HepG2 (cell line): ENCODE data around the gene ALG3. TPM values are rescaled to one million over a fixed set of nuclear protein-coding genes. Genes with fewer than 3 reads are reported as not detected.

ENCODE experiments used
- BCL6 ChIP-seq: IDR thresholded peaks from 2 replicates; pipeline ENCODE4 v1.6.1; 2016; ENCODE audit warnings: missing genetic modification reagents, missing compliant biosample characterization
- CC2D1A ChIP-seq: sonication (generic); formaldehyde crosslinking; IDR thresholded peaks from 2 replicates; pipeline ENCODE4 v1.8.1; 2023; ENCODE audit warnings: mild to moderate bottlenecking, missing genetic modification reagents
- FOSL2 ChIP-seq: sonication (generic); formaldehyde crosslinking; IDR thresholded peaks from 2 replicates; pipeline ENCODE4 v1.4.0; 2020; ENCODE audit warnings: missing genetic modification reagents
- GPBP1L1 ChIP-seq: sonication (generic); formaldehyde crosslinking; IDR thresholded peaks from 2 replicates; pipeline ENCODE4 v1.5.0; 2020; ENCODE audit warnings: mild to moderate bottlenecking, missing genetic modification reagents
- HNRNPK ChIP-seq: fragments of 200-400 bp; formaldehyde crosslinking; IDR thresholded peaks from 2 replicates; pipeline ENCODE4 v1.6.1; 2018; ENCODE audit warnings: low read length, low read depth, moderate library complexity, mild to moderate bottlenecking; ENCODE audit not compliant: poor library complexity, severe bottlenecking
- HOXA3 ChIP-seq: sonication (generic); formaldehyde crosslinking; IDR thresholded peaks from 2 replicates; pipeline ENCODE4 v1.5.0; 2020; ENCODE audit warnings: missing genetic modification reagents
- KDM2A ChIP-seq: sonication (generic); formaldehyde crosslinking; IDR thresholded peaks from 2 replicates; pipeline ENCODE4 v1.4.0; 2020; ENCODE audit warnings: low read depth, missing genetic modification reagents, borderline replicate concordance
- KLF15 ChIP-seq: sonication (generic); formaldehyde crosslinking; IDR thresholded peaks from 2 replicates; pipeline ENCODE4 v1.8.1; 2023; ENCODE audit warnings: borderline replicate concordance, mild to moderate bottlenecking, inconsistent platforms, missing genetic modification reagents, mixed read lengths
- MTA3 ChIP-seq: sonication (generic); formaldehyde crosslinking; IDR thresholded peaks from 2 replicates; pipeline ENCODE4 v1.4.0; 2020; ENCODE audit warnings: missing genetic modification reagents
- MZF1 ChIP-seq: sonication (generic); formaldehyde crosslinking; IDR thresholded peaks from 2 replicates; pipeline ENCODE4 v1.8.1; 2023; ENCODE audit warnings: mild to moderate bottlenecking, missing genetic modification reagents, borderline replicate concordance
- NFATC3 ChIP-seq: sonication (generic); formaldehyde crosslinking; IDR thresholded peaks from 2 replicates; pipeline ENCODE4 v1.5.1; 2020; ENCODE audit warnings: mild to moderate bottlenecking, missing genetic modification reagents
- PHF5A ChIP-seq: IDR thresholded peaks from one replicate; pipeline ENCODE4 v1.6.1; 2018; ENCODE audit warnings: low read depth, missing genetic modification reagents; ENCODE audit not compliant: unreplicated experiment
- RELA ChIP-seq: sonication (generic); formaldehyde crosslinking; IDR thresholded peaks from 2 replicates; pipeline ENCODE4 v1.4.0; 2020; ENCODE audit warnings: missing genetic modification reagents
- RFX3 ChIP-seq: IDR thresholded peaks from 2 replicates; pipeline ENCODE4 v1.6.1; 2016; ENCODE audit warnings: missing biosample characterization, missing genetic modification reagents
- SALL2 ChIP-seq: sonication (generic); formaldehyde crosslinking; IDR thresholded peaks from 2 replicates; pipeline ENCODE4 v1.8.1; 2023; ENCODE audit warnings: mild to moderate bottlenecking, missing genetic modification reagents, inconsistent platforms
- SMAD9 ChIP-seq: sonication (generic); formaldehyde crosslinking; IDR thresholded peaks from 2 replicates; pipeline ENCODE4 v1.5.1; 2020; ENCODE audit warnings: mild to moderate bottlenecking, missing genetic modification reagents
- THAP11 ChIP-seq: IDR thresholded peaks from 2 replicates; pipeline ENCODE4 v1.6.1; 2016; ENCODE audit warnings: missing biosample characterization, missing genetic modification reagents
- THAP7 ChIP-seq: sonication (generic); formaldehyde crosslinking; IDR thresholded peaks from 2 replicates; pipeline ENCODE4 v1.8.1; 2023; ENCODE audit warnings: mild to moderate bottlenecking, missing genetic modification reagents
- ZNF20 ChIP-seq: sonication (generic); formaldehyde crosslinking; IDR thresholded peaks from 2 replicates; pipeline ENCODE4 v1.4.0; 2020; ENCODE audit warnings: mild to moderate bottlenecking, moderate library complexity, missing genetic modification reagents
- ZNF225 ChIP-seq: sonication (generic); formaldehyde crosslinking; IDR thresholded peaks from 2 replicates; pipeline ENCODE4 v1.4.0; 2020; ENCODE audit warnings: mild to moderate bottlenecking, missing genetic modification reagents
- ZNF264 ChIP-seq: sonication (generic); formaldehyde crosslinking; IDR thresholded peaks from 2 replicates; pipeline ENCODE4 v1.4.0; 2020; ENCODE audit warnings: missing genetic modification reagents
- ZNF501 ChIP-seq: sonication (generic); formaldehyde crosslinking; IDR thresholded peaks from 2 replicates; pipeline ENCODE4 v1.5.1; 2020; ENCODE audit warnings: mild to moderate bottlenecking, moderate library complexity, missing genetic modification reagents
- ZNF546 ChIP-seq: sonication (generic); formaldehyde crosslinking; conservative IDR thresholded peaks from 2 replicates; pipeline ENCODE4 v1.8.1; 2023; ENCODE audit warnings: mild to moderate bottlenecking, missing genetic modification reagents
- ZNF607 ChIP-seq: sonication (generic); formaldehyde crosslinking; IDR thresholded peaks from 2 replicates; pipeline ENCODE4 v1.5.1; 2020; ENCODE audit warnings: missing genetic modification reagents, mild to moderate bottlenecking, borderline replicate concordance
- ZNF772 ChIP-seq: sonication (generic); formaldehyde crosslinking; IDR thresholded peaks from 2 replicates; pipeline ENCODE4 v1.5.0; 2020; ENCODE audit warnings: mild to moderate bottlenecking, missing genetic modification reagents
- polyA plus RNA-seq, 8 experiments: library from polyadenylated mRNA; depleted of rRNA in 3 of 8; stranded (reverse) in 7 of 8; unstranded in 1 of 8; fragments of >200 nt; fragmentation: Illumina TruSeq in 4 of 8; extraction: Trizol in 4 of 8; gene quantifications; 2 replicates each; pipeline versions ENCODE4 v1.2.1 to v1.2.3, GENCODE V29; 2011 to 2016; ENCODE audit warnings: low read depth in 4 of 8, missing spikeins in 1 of 8, mixed read lengths in 1 of 8; ENCODE audit not compliant: insufficient read depth in 1 of 8
- total RNA-seq, 5 experiments: library from RNA; depleted of rRNA; stranded (reverse); fragments of >200 nt; fragmentation: Illumina TruSeq; extraction: Trizol; gene quantifications; 2 replicates each; pipeline ENCODE4 v1.2.3, GENCODE V29; 2016; ENCODE audit warnings: low read depth in 1 of 5
- TF ChIP-seq, protein P1 (sequence below): sonication (generic); formaldehyde crosslinking; IDR thresholded peaks from 2 replicates; pipeline ENCODE4 v1.4.0; 2020; ENCODE audit warnings: mild to moderate bottlenecking, missing genetic modification reagents
- TF ChIP-seq, protein P2 (sequence below): sonication (generic); formaldehyde crosslinking; IDR thresholded peaks from 2 replicates; pipeline ENCODE4 v1.5.0; 2020; ENCODE audit warnings: missing genetic modification reagents, mild to moderate bottlenecking, borderline replicate concordance

The ALG3 gene
- total and polyA plus RNA-seq, 2 of the 13 experiments (the other 11 are each of a cell fraction or from before 2014, with no cell fraction given): 46.6 to 57.1 TPM

- no peak for TF ChIP-seq SMAD9
- no peak for TF ChIP-seq MZF1 (CRISPR knock-in tag)
- peak; percentile 99 for TF ChIP-seq KDM2A (CRISPR knock-in tag)
- peak; percentile 52; the same call in 1 of the 2 replicates for TF ChIP-seq ZNF501 (CRISPR knock-in tag)
- peak; percentile 95 for TF ChIP-seq ZNF264 (CRISPR knock-in tag)
- no peak for TF ChIP-seq CC2D1A (CRISPR knock-in tag)
- TF ChIP-seq RFX3: no peak
- no peak for TF ChIP-seq KLF15 (CRISPR knock-in tag)
- TF ChIP-seq ZNF546: peak; percentile 83; the same call in 1 of the 2 replicates
- peak; percentile 92; the same call in 1 of the 2 replicates for TF ChIP-seq ZNF772 (CRISPR knock-in tag)
- no peak for TF ChIP-seq THAP7
- no peak for TF ChIP-seq MTA3 (CRISPR knock-in tag)
- TF ChIP-seq HOXA3 (CRISPR knock-in tag): peak; percentile 96
- TF ChIP-seq NFATC3: no peak
- TF ChIP-seq HNRNPK: peak; percentile 20
- peak; percentile 86; the same call in 1 of the 2 replicates for TF ChIP-seq ZNF607 (CRISPR knock-in tag)
- peak; percentile 23; the same call in 1 of the 2 replicates for TF ChIP-seq ZNF225 (CRISPR knock-in tag)
- TF ChIP-seq BCL6 (CRISPR knock-in tag): peak; percentile 83
- peak; percentile 68 for TF ChIP-seq FOSL2 (CRISPR knock-in tag)
- TF ChIP-seq, protein P1, sequence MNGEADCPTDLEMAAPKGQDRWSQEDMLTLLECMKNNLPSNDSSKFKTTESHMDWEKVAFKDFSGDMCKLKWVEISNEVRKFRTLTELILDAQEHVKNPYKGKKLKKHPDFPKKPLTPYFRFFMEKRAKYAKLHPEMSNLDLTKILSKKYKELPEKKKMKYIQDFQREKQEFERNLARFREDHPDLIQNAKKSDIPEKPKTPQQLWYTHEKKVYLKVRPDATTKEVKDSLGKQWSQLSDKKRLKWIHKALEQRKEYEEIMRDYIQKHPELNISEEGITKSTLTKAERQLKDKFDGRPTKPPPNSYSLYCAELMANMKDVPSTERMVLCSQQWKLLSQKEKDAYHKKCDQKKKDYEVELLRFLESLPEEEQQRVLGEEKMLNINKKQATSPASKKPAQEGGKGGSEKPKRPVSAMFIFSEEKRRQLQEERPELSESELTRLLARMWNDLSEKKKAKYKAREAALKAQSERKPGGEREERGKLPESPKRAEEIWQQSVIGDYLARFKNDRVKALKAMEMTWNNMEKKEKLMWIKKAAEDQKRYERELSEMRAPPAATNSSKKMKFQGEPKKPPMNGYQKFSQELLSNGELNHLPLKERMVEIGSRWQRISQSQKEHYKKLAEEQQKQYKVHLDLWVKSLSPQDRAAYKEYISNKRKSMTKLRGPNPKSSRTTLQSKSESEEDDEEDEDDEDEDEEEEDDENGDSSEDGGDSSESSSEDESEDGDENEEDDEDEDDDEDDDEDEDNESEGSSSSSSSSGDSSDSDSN: peak; percentile 96
- TF ChIP-seq PHF5A (CRISPR knock-in tag): peak; percentile 78
- TF ChIP-seq, protein P2, sequence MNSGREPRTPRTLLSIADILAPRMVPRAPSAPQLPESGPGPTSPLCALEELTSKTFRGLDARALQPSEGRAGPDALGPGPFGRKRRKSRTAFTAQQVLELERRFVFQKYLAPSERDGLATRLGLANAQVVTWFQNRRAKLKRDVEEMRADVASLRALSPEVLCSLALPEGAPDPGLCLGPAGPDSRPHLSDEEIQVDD (CRISPR knock-in tag): no peak
- no peak for TF ChIP-seq ZNF20 (CRISPR knock-in tag)
- peak; percentile 99 for TF ChIP-seq SALL2 (CRISPR knock-in tag)
- peak; percentile 86 for TF ChIP-seq THAP11
- TF ChIP-seq GPBP1L1 (CRISPR knock-in tag): no peak
- TF ChIP-seq RELA (CRISPR knock-in tag): peak; percentile 92; the same call in 1 of the 2 replicates
Measured at GRCh38 chr3:184241447-184242296, 7.1 kb downstream of the ALG3 start (continued).
